GM04504 (cell line): ENCODE data around the gene INTS14.
"Not testable (repeated sequence)": the region's sequence is repeated elsewhere in the genome, so short reads cannot be mapped to it uniquely, and the experiment has no call there.

Experiments
- DNase-seq: peaks from one replicate; pipeline ENCODE4 v3.0.0-alpha.2; 2012; ENCODE audit warnings: low read depth

The INTS14 gene

DNA sequence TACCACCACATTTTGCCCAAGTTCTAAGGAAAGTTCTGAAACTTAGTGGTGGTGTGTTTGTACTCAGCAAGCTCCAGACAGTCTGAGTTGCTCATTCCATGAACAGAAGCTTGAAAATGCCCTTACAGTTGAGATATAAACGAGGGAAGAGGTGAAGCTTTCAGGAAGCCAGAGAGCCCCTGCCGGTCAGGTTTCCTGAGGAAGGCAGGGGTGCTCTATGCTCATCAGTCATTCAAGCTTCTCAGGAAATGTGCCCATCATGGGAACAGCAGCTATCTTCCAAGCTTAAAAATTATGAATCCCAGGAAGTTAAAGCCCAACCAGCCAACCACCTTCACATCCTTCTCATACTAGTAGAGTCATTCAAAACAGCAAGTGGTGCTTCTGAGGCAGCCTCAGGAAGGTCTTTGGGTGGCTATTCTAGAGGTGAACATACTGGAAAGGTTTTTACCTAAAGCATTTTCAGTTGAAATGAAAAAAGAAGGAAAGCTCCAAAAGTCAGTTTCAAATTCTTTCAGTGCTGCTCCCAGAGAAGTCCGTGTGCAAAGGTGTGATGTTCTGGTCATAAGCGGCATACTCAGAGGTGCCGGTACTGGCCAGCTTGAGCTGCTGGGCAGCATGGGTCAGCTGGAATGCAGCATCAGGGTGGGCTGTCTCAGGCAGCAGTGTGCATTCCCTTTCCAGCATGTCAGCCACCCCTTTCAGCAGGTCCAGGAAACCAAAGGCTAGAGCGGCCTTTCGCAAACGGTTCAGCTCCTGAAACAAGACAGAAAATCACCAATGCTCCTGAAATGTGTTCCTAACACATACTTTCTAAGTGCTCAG is 31.8 kb downstream of the INTS14 start:
- no peak for DNase-seq

DNA sequence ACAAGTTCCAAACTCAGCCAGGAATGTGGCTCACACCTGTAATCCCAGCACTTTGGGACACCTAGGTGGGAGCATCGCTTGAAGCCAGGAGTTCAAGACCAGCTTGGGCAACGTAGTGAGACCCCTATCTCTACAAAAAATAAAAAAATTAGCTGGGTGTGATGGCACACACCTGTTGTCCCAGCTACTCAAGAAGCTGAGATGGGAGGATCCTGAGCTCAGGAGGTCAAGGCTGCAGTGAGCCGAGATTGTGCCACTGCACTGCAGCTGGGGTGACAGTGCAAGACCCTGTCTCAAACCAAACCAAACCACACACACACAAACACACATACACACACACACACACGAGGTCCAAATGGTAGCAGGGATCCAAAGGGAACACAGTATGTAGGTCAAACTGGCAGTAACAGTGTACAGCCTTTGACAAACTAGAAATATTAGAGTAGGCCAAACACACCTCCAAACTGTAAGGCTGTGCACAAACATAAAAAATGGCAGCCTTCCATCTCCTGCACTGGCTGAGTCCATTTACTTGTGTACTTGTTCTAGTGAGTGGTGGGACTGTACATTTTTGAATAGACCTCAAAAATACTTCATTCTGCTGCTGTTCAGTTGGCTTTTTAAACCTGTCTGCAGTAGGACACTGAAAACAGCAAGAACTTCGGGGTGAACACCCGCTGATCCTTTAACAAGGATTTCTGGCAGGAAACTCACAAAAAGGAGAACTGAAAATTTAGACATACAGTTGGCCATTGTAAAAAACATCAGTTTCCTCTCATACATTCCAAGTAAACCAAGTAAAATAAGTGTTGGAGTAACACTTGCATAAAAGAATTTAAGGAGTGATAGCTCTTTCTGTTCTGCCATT is 33.6 kb downstream of the INTS14 start:
- DNase-seq = no peak

DNA sequence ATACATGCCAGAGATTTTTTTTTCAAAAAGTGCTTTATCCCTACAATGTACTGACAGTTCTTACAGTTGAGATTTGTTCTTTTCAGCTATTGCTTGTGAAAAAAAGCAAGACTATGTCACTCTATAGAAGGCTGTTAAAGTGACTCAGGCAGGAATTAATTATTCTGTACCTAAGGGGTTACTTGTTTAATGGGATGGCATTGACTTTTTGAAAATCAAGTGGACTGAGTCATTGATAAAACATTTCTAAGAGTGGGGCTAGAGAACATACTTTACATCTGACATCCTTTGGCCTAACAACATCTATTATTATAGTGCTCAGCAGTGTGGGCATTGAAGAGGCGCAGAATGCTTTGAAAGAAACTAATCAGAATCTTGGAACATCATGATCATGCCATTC is 34.3 kb downstream of the INTS14 start:
- no peak for DNase-seq

DNA sequence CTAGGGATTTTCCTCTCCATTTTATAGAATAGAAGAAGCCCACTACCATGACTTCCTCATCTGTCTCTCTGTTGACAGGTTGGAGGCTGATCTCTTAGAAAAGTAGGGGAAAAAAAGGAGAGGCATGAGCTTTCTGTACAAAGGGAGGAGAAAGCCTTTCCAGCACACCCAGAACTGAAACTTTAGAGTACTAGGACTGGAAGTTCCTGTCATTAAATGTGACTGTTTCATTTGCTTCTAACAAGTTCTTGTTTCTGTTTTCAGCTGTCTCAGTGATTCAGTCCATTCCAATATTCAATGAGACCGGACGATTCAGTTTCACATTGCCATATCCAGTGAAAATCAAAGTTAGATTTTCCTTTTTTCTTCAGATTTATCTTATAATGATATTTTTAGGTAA is 39.0 kb downstream of the INTS14 start:
- DNase-seq = no peak

- DNase-seq = no peak
Measured at GRCh38 chr15:65569728-65570127, 41.2 kb downstream of the INTS14 start.

DNA sequence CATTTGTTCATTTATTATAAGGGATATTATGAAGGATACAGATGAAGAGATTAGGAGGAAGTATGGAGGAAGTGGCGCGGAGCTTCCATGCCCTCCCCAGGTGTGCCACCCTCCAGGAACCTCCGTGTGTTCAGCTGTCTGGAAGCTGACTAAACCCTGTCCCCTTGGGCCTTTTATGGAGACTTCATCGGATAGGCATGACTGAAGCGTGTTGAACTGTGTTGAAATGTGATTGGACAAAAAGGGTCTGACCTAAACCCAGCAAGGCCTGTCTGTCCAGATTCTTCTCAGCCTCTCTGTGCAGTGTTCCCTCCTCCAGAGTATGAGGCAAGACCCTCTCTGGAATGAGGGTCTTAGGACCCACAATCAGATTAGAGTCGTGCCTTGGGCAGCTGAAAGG is 49.0 kb downstream of the INTS14 start:
- no peak for DNase-seq

DNA sequence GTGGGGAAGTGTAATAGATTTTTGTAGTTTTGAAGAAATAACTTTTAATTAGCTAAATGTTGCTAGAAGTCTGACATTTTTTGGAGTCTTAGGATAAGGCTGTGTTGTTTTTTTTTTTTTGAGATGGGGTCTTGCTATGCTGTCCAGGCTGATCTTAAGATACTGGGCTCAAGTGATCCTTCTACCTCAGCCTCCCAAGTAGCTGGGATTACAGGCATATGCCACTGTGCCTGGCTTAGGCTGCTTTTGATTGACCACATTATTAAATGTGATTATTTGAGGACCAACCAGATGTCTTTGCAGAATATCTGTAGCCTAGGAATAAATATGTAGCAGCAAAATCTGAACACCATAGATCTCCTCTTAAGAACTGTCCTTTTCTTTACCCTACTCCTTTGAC is 51.0 kb downstream of the INTS14 start:
- no peak for DNase-seq

DNA sequence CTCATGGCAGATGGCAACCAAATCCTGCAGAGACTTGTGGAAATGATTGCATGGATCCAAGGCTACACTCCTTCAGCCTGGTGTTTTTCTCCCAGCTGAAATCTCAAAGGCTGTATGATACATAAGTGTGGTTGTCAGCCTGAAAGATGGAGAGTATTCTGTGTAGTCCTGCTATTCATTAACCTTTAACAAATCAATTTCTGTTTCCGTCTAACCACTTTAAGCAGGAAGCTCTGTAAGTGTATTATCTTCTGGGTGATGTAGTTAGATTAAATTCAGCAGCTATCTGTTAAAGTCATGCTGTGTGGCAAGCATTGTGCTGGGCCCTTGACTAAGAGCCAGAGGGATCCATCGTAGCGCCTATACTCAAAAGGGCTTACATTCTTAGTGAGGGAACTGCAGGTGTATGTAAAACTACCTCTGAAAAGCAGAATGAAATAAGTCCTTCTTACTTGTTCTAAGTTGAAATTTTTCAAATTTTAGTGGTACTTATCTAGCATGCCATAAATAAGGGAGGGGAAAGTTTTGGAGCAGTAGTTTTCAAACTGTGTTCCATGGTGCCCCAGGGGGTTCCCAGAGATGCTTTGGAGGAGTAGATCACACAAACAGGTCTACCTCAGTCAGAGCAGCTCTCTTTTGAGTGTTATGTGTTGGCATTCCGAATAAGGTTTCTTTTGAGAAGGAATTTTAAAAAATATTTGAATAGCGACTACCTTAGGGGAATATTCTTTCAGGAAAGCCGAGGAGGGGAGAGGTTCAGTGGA is 51.8 kb downstream of the INTS14 start:
- no peak for DNase-seq

GRCh38 chr15:65558336-65558735 is 52.6 kb downstream of the INTS14 start:
- DNase-seq = peak; percentile 17

- DNase-seq = no peak
Measured at GRCh38 chr15:65556622-65557021, 54.3 kb downstream of the INTS14 start.

GRCh38 chr15:65553691-65554090 is 57.2 kb downstream of the INTS14 start:
- no peak for DNase-seq

GRCh38 chr15:65552851-65553250 is 58.1 kb downstream of the INTS14 start:
- DNase-seq = not testable (repeated sequence)

DNA sequence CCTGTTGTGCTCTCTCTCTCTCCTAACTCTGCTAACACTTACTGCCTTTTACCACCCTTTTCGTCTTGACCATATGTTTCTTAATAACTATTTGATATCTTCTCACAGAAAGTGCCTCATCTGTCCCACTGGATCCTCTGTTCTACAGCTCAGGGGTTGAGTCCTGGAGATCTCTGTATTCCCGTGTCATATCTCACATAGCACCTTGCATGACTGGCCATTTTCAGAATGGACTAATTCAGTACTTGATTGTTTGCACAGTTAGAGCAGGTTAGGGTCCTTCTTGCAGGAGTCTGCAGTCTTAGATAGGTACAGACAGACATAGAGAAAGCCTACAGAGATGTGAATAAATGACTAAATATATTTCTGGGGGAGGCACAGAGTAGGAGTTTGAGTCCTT is 59.7 kb downstream of the INTS14 start:
- DNase-seq = no peak

DNA sequence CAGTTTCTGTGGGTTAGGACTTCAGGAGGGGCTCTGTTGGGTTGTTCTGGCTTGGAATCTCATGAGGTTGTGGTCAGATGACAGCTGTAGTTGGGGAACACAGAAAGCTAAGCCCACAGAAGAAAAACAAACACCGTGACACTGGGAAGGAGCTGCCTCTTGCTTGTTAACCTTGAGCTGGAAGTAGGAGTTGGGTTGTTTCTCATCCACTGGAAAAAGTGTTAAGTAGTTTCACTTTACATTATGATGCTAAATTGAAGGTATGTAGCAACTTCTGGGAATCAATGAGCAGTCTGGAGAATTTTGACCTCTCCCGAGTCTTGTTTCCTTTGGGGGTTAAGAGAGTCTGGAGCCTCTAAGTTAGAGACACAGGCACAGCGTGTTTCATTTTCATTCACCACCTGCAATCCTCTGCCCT is 60.2 kb downstream of the INTS14 start:
- DNase-seq = no peak

DNA sequence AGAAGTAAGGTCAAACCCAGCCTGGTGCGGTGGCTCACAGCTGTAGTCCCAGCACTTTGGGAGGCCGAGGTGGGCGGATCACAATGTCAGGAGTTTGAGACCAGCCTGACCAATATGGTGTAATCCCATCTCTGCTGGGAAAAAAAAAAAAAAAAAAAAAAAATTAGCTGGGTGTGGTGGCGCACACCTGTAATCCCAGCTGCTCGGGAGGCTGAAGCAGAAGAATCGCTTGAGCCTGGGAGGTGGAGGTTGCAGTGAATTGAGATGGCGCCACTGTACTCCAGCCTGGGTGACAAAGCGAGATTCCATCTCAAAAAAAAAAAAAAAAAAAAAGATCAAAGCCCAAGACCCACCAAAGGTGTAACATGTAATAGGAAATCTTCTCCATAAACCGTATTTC is 61.6 kb downstream of the INTS14 start:
- not testable (repeated sequence) for DNase-seq

- no peak for DNase-seq
Measured at GRCh38 chr15:65547841-65548240, 63.1 kb downstream of the INTS14 start.

DNA sequence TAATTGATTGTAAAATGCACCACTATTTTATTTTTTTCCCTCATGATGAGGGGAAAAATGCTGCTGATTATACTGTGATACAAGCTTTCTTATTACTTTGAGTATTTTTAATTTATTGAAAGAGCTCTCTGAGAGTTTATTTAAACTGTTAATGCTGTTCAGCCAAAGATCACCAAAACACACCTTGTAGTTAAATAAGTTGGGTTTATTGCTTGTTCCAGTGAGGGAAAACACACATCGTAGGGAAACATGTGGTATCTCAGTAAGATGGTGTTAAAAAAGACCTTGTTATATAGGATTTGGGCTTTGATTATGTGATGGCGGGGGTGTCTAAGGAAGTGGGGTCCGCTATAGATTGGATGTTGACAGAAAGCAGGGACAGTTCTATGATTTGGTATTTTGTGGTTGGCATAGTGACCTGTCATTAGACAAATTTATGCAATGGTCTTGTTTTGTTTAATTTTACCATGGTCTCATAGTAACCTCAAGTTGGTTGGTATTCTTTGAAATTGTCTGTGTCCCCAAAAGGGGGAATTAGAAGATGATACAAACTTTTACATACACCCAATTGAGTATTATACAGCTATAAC is 69.6 kb downstream of the INTS14 start:
- DNase-seq = no peak

DNA sequence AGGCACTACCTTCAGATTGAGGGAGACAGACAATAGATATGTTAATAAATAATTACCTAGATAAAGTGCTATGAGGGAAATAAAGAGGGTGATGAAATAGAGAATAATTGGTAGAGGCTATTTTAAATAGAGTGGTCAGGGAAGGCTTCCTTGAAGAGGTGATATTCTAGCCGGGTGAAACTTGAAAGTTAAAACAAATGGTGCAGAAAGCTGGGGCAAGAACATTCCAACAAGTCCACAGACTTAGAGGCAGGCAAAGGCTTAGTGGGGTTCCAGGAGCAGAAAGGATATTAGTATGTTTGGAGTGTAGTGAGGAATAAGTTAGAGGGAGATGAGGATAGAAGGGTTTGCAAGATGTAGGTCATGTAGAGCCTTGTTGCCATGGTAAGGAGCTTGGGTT is 70.6 kb downstream of the INTS14 start:
- DNase-seq = no peak

- DNase-seq = no peak
Measured at GRCh38 chr15:65535192-65535591, 75.7 kb downstream of the INTS14 start.

GRCh38 chr15:65533057-65533756 is 77.7 kb downstream of the INTS14 start:
- DNase-seq = no peak

DNA sequence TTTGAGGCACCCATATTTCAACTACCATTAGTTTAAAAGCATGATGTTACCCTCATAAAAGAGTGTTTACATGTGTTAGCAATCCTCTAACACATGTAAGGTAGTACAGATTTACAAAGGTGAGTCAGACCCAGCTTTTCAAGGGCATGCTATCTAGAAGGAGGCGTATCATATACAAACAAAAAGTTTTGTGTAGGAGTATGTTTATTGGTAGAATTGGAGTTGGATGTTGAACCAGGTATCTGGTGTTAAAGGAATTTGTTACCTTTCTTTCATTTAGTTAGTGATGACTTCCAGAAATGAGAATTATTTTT is 78.2 kb downstream of the INTS14 start:
- no peak for DNase-seq
